ENCODE results near the gene TMEM132D. TPM values are rescaled to one million over a fixed set of nuclear protein-coding genes. Genes with fewer than 3 reads are reported as not detected.
A peak's percentile ranks its signal among the peaks of the same experiment; 100 is the strongest.

The TMEM132D gene
- total RNA-seq, 1 donor from 2014 or later = not detected

- Histone ChIP-seq H3K79me2 (ENCODE audit: insufficient read depth, low read length) (no peaks in the 10 kb centered on the region), H2AFZ (ENCODE audit: low read depth, low read length) (no peak overlapping the region), H3K4me2 (ENCODE audit: low read length) (no peak overlapping the region), H3K27ac (ENCODE audit: low read depth, low read length) (no peak overlapping the region), H3K4me1 (ENCODE audit: insufficient read depth, low read length) (no peaks in the 10 kb centered on the region), H3K9ac (ENCODE audit: low read length) (no peak overlapping the region), H3K9me3 (ENCODE audit: insufficient read depth, low read depth, low read length) (peaks cover 2% of the 10 kb centered on the region), H3K36me3 (ENCODE audit: insufficient read depth, low read length) (no peaks in the 10 kb centered on the region), H3K4me3 (ENCODE audit: insufficient read depth, low read depth, low read length) (no peak overlapping the region), H3K27me3 (ENCODE audit: insufficient read depth, low read length) (peaks cover 2% of the 10 kb centered on the region), H4K20me1 (ENCODE audit: insufficient read depth, low read length) (peaks cover 4% of the 10 kb centered on the region)
- no peaks in the 10 kb centered on the region for H3K27me3 Mint-ChIP-seq (ENCODE audit: low read depth, unreplicated experiment)
- no peaks in the 10 kb centered on the region for H3K4me1 Mint-ChIP-seq (ENCODE audit: low read depth, unreplicated experiment)
- no peak overlapping the region for H3K27ac Mint-ChIP-seq (ENCODE audit: unreplicated experiment)
- DNase-seq (ENCODE audit: low read depth) = no peak
- no peak for FAIRE-seq
- peaks cover 12% of the 10 kb centered on the region for H3K9me3 Mint-ChIP-seq (ENCODE audit: unreplicated experiment)
- H3K4me3 Mint-ChIP-seq (ENCODE audit: unreplicated experiment) = no peak overlapping the region
- no peaks in the 10 kb centered on the region for H3K36me3 Mint-ChIP-seq (ENCODE audit: low read depth, unreplicated experiment)
- TF ChIP-seq EZH2 (IDR thresholded peaks at IDR 0.05; ENCODE audit: insufficient read depth, low read length) (no peak), CTCF (IDR thresholded peaks at IDR 0.05; ENCODE audit: insufficient read depth, low read depth, low read length) (peak; percentile 7)
These were observed 716.9 kb downstream of the TMEM132D start for GRCh38 chr12:129186952-129187351.

- Histone ChIP-seq H3K27me3 (ENCODE audit: insufficient read depth, low read length) (peaks cover 3% of the 10 kb centered on the region), H3K9ac (ENCODE audit: low read length) (no peak overlapping the region), H3K4me2 (ENCODE audit: low read length) (no peak overlapping the region), H3K79me2 (ENCODE audit: insufficient read depth, low read length) (no peaks in the 10 kb centered on the region), H2AFZ (ENCODE audit: low read depth, low read length) (no peak overlapping the region), H3K9me3 (ENCODE audit: insufficient read depth, low read depth, low read length) (peaks cover 2% of the 10 kb centered on the region), H3K4me1 (ENCODE audit: insufficient read depth, low read length) (no peaks in the 10 kb centered on the region), H3K27ac (ENCODE audit: low read depth, low read length) (no peak overlapping the region), H4K20me1 (ENCODE audit: insufficient read depth, low read length) (peaks cover 4% of the 10 kb centered on the region), H3K36me3 (ENCODE audit: insufficient read depth, low read length) (no peaks in the 10 kb centered on the region), H3K4me3 (ENCODE audit: insufficient read depth, low read depth, low read length) (no peak overlapping the region)
- no peak for TF ChIP-seq CTCF (IDR thresholded peaks at IDR 0.05; ENCODE audit: insufficient read depth, low read depth, low read length)
- TF ChIP-seq EZH2 (IDR thresholded peaks at IDR 0.05; ENCODE audit: insufficient read depth, low read length) = no peak
- no peaks in the 10 kb centered on the region for H3K36me3 Mint-ChIP-seq (ENCODE audit: low read depth, unreplicated experiment)
- peaks cover 20% of the 10 kb centered on the region for H3K9me3 Mint-ChIP-seq (ENCODE audit: unreplicated experiment)
- no peaks in the 10 kb centered on the region for H3K4me1 Mint-ChIP-seq (ENCODE audit: low read depth, unreplicated experiment)
- no peaks in the 10 kb centered on the region for H3K27me3 Mint-ChIP-seq (ENCODE audit: low read depth, unreplicated experiment)
- no peak overlapping the region for H3K27ac Mint-ChIP-seq (ENCODE audit: unreplicated experiment)
- DNase-seq (ENCODE audit: low read depth) = peak; percentile 77
- no peak overlapping the region for H3K4me3 Mint-ChIP-seq (ENCODE audit: unreplicated experiment)
- no peak for FAIRE-seq
These were observed 718.0 kb downstream of the TMEM132D start for GRCh38 chr12:129185855-129186254.

GRCh38 chr12:129184127-129184928 lies 719.5 kb downstream of the TMEM132D start:
- no peak overlapping the region for H3K9ac ChIP-seq (ENCODE audit: low read length)

More at GRCh38 chr12:129184127-129184928, 719.5 kb downstream of the TMEM132D start:
- no peaks in the 10 kb centered on the region for H3K4me1 ChIP-seq (ENCODE audit: insufficient read depth, low read length)
- no peak overlapping the region for H2AFZ ChIP-seq (ENCODE audit: low read depth, low read length)
- peaks cover 2% of the 10 kb centered on the region for H3K9me3 ChIP-seq (ENCODE audit: insufficient read depth, low read depth, low read length)
- FAIRE-seq (no peak), DNase-seq (ENCODE audit: low read depth) (peak; percentile 10)
- H4K20me1 ChIP-seq (ENCODE audit: insufficient read depth, low read length) = peaks cover 4% of the 10 kb centered on the region
- TF ChIP-seq CTCF (IDR thresholded peaks at IDR 0.05; ENCODE audit: insufficient read depth, low read depth, low read length) = no peak
- TF ChIP-seq EZH2 (IDR thresholded peaks at IDR 0.05; ENCODE audit: insufficient read depth, low read length) = no peak
- H3K27me3 ChIP-seq (ENCODE audit: insufficient read depth, low read length) = peaks cover 3% of the 10 kb centered on the region
- Mint-ChIP-seq H3K27ac (ENCODE audit: unreplicated experiment) (no peak overlapping the region), H3K27me3 (ENCODE audit: low read depth, unreplicated experiment) (no peaks in the 10 kb centered on the region), H3K4me3 (ENCODE audit: unreplicated experiment) (no peak overlapping the region), H3K9me3 (ENCODE audit: unreplicated experiment) (peaks cover 17% of the 10 kb centered on the region), H3K4me1 (ENCODE audit: low read depth, unreplicated experiment) (no peaks in the 10 kb centered on the region), H3K36me3 (ENCODE audit: low read depth, unreplicated experiment) (no peaks in the 10 kb centered on the region)
- H3K79me2 ChIP-seq (ENCODE audit: insufficient read depth, low read length) = no peaks in the 10 kb centered on the region
- H3K4me3 ChIP-seq (ENCODE audit: insufficient read depth, low read depth, low read length) = no peak overlapping the region
- no peaks in the 10 kb centered on the region for H3K36me3 ChIP-seq (ENCODE audit: insufficient read depth, low read length)
- peak overlapping the region; percentile 41 for H3K4me2 ChIP-seq (ENCODE audit: low read length)
- no peak overlapping the region for H3K27ac ChIP-seq (ENCODE audit: low read depth, low read length)

All from astrocyte (in vitro differentiated cells and primary cell).